ENCODE data around the gene MAD1L1. TPM values are rescaled to one million over a fixed set of nuclear protein-coding genes. Genes with fewer than 3 reads are reported as not detected.

The MAD1L1 gene
- total and polyA plus RNA-seq, 2 of the 8 experiments (the other 6 are each of a cell fraction or from before 2014, with no cell fraction given): 40.4 to 44.6 TPM

DNA sequence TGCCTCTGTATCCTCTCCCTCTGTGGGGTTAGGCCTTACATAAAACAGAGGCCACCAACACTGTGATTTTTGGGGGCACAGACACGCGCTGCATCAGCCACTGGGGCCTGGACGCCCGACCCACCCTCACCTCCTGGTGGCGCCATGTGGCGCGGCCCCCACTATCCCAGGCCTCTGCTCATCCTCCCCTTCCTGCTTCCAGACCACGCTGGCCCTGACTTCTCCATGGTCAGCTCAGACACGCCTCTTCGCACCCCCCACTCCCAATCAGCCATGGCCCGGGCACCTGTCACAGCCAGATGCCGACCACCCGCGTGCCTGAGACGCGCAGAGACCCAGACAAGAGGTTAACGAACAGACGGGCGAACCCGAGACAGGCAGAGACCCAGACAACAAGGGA, 298.7 kb downstream of the MAD1L1 start:
- no peak for DNase-seq (ENCODE audit: low read depth in 1 of 2, low spot score in 2 of 2)
- POLR2A ChIA-PET (ENCODE audit: partially characterized antibody): no interaction called here

More for the DNA sequence above, 298.7 kb downstream of the MAD1L1 start:
- no peaks in the 10 kb centered on the region for H3K27me3 ChIP-seq (replicated peaks in 1 of 4; ENCODE audit: control insufficient read depth in 3 of 4, extremely low read depth in 1 of 4, insufficient read depth in 3 of 4, low read length in 3 of 4)
- H4K5ac ChIP-seq (ENCODE audit: insufficient read length, low read depth, low read length): no peak overlapping the region
- H3K56ac ChIP-seq (replicated peaks; ENCODE audit: insufficient read length, low read depth, low read length): no peak overlapping the region
- no peak overlapping the region for H4K91ac ChIP-seq (replicated peaks; ENCODE audit: insufficient read length, low read length)
- H3K4me2 ChIP-seq (ENCODE audit: insufficient read depth in 1 of 2, low read depth in 2 of 2, low read length in 2 of 2): no peak overlapping the region
- H2BK12ac ChIP-seq (ENCODE audit: low read depth, low read length): no peak overlapping the region
- H3K79me2 ChIP-seq (ENCODE audit: control insufficient read depth in 1 of 2, insufficient read depth in 2 of 2, low read length in 2 of 2): no peaks in the 10 kb centered on the region; a peak in 1 of 4 replicates
- 0 out of 2 replicates have a peak overlapping the region, but pooled peaks have one; percentile 39 for H2AK5ac ChIP-seq (ENCODE audit: low read depth, low read length)
- H3K4ac ChIP-seq (replicated peaks; ENCODE audit: insufficient read length, low read depth, low read length): no peak overlapping the region
- H3K14ac ChIP-seq (ENCODE audit: insufficient read length): no peak overlapping the region
- H3K23ac ChIP-seq (ENCODE audit: insufficient read length): no peak overlapping the region
- TF ChIP-seq CTCF (IDR thresholded peaks at IDR 0.05; ENCODE audit: control extremely low read depth in 1 of 3, insufficient read depth in 1 of 3, low read depth in 1 of 3, low read length in 3 of 3): peak in 2 of 3 experiments; percentile 43 to 59
- no peak for TF ChIP-seq POU5F1 (IDR thresholded peaks at IDR 0.05; ENCODE audit: low read depth, low read length)
- peak; percentile 24 to 33; a peak in 3 of 4 replicates for TF ChIP-seq RAD21 (IDR thresholded peaks at IDR 0.05 in 1 of 2, conservative IDR thresholded peaks at IDR 0.05 in 1 of 2; ENCODE audit: low read depth in 2 of 2, low read length in 2 of 2)
- CTCF ChIA-PET (ENCODE audit: partially characterized antibody): interaction anchor here (0.5 to 1.7 kb wide), 5 partner anchors 14 to 414 kb away, joined by 3 to 5 read pairs (median 3); no protein-coding TSS in a partner anchor
- 96% methylated on average over 18 of the region's 20 CpGs; no CpG with 5 or more reads in 1 of the 2 experiments for WGBS, 2 experiments (ENCODE audit: extremely low coverage in 1 of 2, insufficient coverage in 1 of 2, insufficient read length in 1 of 2, insufficient replicate concordance in 2 of 2, low coverage in 1 of 2, low lambda C conversion rate in 2 of 2, missing lambda C conversion rate in 1 of 2)
- H3K27ac ChIP-seq (ENCODE audit: low read depth, low read length): no peak overlapping the region
- peaks cover 0 to 3% (median 0%) of the 10 kb centered on the region in 4 experiments; a peak in 2 of 8 replicates for H3K36me3 ChIP-seq (ENCODE audit: control insufficient read depth in 2 of 4, insufficient read depth in 4 of 4, low read length in 3 of 4)
- no peak overlapping the region for H2BK15ac ChIP-seq (ENCODE audit: low read length)
- no peak overlapping the region for H2BK5ac ChIP-seq (ENCODE audit: low read depth, low read length)
- FAIRE-seq: no peak
- no peak overlapping the region for H2BK20ac ChIP-seq (ENCODE audit: low read length)
- peaks cover 4 to 21% of the 10 kb centered on the region in 2 experiments for H3K9me3 ChIP-seq (ENCODE audit: insufficient read depth in 2 of 2, low read depth in 1 of 2, low read length in 1 of 2)
- H4K8ac ChIP-seq (ENCODE audit: extremely low read depth, insufficient read depth, low read length): peak overlapping the region; percentile 7; the same call in 1 of the 2 replicates
- H3K79me1 ChIP-seq (ENCODE audit: low read depth, low read length): no peaks in the 10 kb centered on the region; the same call in 1 of the 2 replicates
- no peak overlapping the region for H2AFZ ChIP-seq (ENCODE audit: low read length)
- no peak overlapping the region for H3K18ac ChIP-seq (ENCODE audit: extremely low read depth, low read length)
- no peak overlapping the region for H3K4me3 ChIP-seq (ENCODE audit: extremely low read depth in 1 of 4, insufficient read depth in 2 of 4, low read depth in 3 of 4, low read length in 4 of 4)
- no peak overlapping the region for H2BK120ac ChIP-seq (replicated peaks; ENCODE audit: low read depth, low read length)
- no peaks in the 10 kb centered on the region for H4K20me1 ChIP-seq (replicated peaks in 1 of 2; ENCODE audit: control insufficient read depth in 1 of 2, insufficient read depth in 2 of 2, low read length in 2 of 2)
- H3K23me2 ChIP-seq (ENCODE audit: low read depth, low read length): no peaks in the 10 kb centered on the region
- no peaks in the 10 kb centered on the region for H3K4me1 ChIP-seq (replicated peaks in 1 of 4; ENCODE audit: control insufficient read depth in 3 of 4, insufficient read depth in 4 of 4, low read length in 3 of 4)
- no peak overlapping the region for H3K9ac ChIP-seq (replicated peaks in 1 of 4; ENCODE audit: extremely low read depth in 1 of 4, low read depth in 3 of 4, low read length in 3 of 4)
